GM21717 (cell line): Measurements from ENCODE around the gene SARS1.
"Not testable (repeated sequence)": the region's sequence is repeated elsewhere in the genome, so short reads cannot be mapped to it uniquely, and the experiment has no call there.

ENCODE experiments used
- ATAC-seq: cut with Tn5 transposase; IDR thresholded peaks from one replicate; pipeline ENCODE4 v1.9.1; 2021; ENCODE audit warnings: mild to moderate bottlenecking, moderate library complexity; ENCODE audit not compliant: unreplicated experiment

The SARS1 gene

DNA sequence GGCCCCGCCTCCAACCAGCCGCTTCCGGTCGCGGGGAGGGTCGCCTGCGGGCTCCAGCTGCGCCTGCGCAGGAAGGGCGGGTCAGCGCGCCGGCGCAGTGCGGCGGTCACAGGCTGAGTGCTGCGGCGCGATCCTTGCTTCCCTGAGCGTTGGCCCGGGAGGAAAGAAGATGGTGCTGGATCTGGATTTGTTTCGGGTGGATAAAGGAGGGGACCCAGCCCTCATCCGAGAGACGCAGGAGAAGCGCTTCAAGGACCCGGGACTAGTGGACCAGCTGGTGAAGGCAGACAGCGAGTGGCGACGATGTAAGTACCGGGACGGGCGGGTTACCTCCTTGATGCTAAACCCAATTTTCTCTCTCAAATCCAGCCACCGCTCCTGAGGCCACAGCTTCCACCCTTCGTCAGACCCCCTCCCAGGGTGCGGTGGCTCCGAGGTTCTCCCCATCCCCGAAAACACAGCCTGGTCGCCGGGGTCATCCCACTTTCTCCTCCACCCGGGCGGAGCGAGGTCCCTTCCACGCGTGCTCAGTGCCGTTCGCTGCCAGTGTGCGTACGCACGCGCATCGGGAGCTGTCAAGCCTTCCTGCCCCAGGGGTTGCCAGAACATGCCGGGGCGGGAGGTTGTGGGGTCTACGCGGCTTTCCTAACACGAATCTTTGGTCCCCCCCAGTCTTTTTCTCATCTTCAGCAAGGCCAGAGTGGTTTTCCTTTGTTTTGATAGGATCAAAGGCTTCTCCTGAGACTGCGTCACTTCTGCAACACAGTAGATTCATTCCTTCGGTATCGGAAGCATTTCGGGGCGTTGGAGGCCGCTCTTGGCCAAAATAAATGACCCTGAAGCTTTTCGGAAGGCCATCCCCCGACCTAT lies at the start of gene SARS1:
Gene SARS1 (plus strand): TSS at position 95 of the 870 bp plus-strand sequence. CDS start 75 bp downstream, at position 170.
- ATAC-seq: peak; percentile 65

GRCh38 chr1:109164538-109164937 lies 49.2 kb upstream of the SARS1 start:
- ATAC-seq: no peak

DNA sequence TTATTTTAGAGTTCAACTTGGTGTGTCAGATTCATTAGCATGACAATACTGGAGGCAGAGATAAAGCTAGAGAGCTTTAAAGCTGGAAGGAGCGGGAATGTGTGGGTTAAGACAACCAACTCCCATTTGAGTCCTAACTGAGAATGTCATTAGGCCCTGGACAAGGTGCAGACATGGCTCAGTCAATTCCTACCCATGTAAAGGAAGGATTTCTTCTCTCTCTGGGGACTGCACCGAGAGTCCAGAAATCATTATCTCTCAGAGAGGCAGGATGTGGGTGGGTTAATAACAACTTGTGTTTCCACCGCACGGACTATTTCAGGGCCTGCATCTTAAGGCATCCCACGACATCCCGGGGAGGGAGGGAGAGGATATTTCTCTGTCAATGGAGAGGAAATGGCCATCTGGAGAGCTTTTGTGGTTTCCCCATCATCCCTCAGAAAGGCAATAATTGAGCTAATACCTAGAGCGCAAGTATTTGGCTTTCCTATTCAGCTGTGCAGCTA lies 46.7 kb upstream of the SARS1 start:
- ATAC-seq: no peak

DNA sequence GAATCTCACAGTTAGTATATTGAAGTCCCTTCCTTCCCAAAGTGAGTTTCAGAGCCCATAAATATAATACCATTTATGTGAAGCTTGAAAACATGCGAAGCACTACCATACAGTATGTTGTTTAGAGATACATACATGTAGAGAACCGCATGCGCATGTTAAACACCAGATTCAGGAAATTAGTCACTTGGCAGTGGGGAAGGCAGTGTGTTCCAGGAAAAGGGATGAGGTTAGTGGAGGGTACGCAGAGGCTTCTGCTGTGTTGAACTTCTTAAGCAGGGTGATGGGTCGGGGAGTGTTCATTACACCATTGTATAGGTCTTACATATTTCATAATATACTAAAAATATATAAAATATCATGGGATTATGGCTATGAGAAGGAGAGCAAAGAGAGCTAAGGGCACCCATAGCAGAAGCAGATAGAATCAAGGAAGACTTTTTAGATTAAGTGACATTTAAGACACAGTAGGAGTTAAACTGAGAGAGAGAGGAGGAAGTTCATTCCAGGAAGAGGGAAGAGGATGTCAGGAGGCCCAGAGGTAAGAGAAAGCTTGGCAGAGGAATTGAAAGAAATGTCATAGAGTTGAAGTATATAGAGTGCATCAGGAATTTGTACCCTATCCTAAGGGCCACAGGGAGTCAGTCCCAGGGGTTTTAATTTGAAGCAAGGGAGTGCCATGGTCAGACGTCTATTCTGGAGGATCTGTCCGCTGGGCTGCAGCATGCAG lies 43.5 kb upstream of the SARS1 start:
- ATAC-seq: no peak

DNA sequence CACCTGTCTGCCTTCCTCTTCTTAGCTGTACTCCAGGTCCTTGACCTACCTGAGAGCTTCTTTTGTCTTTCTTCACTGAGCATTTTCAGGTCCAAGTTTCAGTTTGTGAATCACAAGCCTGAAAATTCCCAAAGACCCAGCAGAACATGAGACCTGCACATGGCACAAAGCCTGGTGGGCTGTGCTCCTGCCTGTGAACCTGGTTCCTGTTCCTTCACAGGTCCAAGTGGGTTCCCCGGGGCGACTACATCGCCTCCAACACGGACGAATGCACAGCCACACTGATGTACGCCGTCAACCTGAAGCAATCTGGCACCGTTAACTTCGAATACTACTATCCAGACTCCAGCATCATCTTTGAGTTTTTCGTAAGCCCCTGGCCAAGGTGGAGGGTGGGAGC lies 42.1 kb upstream of the SARS1 start:
- no peak for ATAC-seq

GRCh38 chr1:109176349-109176748 lies 37.4 kb upstream of the SARS1 start:
- ATAC-seq: not testable (repeated sequence)

DNA sequence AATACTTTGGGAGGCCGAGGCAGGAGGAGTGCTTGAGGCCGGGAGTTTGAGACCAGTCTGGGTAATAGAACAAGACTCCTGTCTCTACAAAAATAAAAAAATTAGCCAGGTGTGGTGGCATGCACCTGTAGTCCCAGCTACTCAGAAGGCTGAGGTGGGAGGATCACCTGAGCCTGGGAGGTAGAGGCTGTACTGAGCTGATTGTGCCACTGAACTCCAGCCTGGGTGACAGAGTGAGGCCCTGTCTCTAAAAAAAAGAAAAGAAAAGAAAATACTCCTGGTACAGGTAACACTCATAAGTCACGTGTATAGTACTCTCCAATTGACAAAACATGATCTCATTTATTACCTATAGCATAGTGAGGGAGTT lies 33.0 kb upstream of the SARS1 start:
- not testable (repeated sequence) for ATAC-seq

- ATAC-seq: no peak
Observed at GRCh38 chr1:109181085-109181806, 32.5 kb upstream of the SARS1 start.

DNA sequence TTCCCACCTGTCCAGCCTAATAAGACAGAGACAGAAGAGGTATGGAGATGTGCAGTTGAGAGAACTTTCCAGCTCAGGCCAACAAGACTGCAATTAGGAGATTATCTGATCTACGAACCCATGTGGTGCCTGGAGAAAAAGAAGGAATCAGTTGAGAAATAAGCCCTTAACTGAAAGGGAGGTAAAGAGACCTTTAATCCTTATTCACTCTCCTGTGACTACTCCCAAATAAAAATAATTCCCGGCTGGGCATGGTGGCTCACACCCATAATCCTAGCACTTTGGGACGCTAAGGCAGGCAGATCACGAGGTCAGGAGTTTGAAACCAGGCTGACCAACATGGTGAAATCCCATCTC lies 31.9 kb upstream of the SARS1 start:
- no peak for ATAC-seq

DNA sequence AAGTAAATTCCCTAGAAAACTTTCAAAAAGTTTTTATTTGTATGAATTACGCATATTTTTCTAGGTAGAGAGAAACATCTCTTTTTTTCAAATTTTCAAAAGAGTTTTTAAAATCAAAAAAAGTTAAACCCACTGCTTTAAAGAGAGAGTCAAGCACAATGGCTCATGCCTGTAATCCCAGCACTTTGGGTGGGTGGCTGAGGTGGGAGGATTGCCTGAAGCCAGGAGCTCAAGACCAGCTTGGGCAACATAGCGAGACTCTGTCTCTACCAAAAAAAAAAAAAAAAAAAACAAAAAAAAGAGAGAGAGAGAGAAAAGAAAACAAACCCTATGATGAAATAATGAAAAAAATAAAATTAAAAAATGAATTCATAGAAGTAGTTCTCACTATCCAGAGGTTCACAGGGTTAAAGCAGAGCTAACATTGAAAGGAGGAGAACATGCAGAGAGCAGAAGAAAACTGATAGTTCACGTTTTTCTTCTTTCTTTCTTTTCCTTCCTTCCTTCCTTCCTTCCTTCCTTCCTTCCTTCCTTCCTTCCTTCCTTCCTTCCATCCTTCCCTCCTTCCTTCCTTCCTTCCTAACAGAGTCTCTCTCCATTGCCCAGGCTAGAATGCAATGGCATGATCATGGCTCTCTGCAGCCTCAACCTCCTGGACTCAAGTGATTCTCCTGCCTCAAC lies 30.5 kb upstream of the SARS1 start:
- no peak for ATAC-seq

- no peak for ATAC-seq
Observed at GRCh38 chr1:109184687-109185086, 29.0 kb upstream of the SARS1 start.

- ATAC-seq: no peak
Observed at GRCh38 chr1:109185357-109185756, 28.4 kb upstream of the SARS1 start.

DNA sequence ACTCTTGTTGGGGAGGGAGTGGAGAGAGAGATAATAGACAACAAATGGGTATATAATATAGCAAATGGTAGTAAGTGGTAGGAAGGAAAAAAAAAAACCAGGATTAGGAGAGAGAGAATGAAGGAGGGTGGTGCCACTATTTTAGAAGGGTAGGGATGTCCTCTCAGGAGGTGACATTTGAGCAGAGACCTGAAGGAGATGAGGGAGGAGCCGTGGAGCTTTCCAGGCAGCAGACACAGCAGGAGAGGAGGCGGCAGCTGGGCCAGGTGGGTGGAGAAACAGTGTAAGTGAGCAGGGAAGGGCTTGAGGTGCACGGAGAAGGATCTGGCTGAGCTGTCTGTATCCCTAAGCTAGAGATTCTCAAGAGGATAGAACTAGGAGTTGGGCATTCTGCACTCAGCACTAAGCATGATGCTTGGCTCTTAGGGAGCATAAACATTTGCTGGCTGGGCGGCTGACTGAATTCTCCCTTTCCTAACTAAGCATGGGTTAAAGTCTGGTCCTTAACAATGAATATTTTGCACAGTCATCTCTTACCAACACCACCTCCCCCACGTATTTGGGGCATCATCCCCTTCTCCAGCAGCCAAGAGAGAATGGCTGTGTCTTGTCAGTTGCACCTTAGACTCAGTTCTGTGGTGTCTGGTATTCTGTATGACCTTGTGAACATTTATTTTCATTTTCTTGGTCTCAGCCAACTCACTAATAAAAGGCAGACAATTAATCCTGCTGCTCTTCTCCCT lies 27.6 kb upstream of the SARS1 start:
- no peak for ATAC-seq

DNA sequence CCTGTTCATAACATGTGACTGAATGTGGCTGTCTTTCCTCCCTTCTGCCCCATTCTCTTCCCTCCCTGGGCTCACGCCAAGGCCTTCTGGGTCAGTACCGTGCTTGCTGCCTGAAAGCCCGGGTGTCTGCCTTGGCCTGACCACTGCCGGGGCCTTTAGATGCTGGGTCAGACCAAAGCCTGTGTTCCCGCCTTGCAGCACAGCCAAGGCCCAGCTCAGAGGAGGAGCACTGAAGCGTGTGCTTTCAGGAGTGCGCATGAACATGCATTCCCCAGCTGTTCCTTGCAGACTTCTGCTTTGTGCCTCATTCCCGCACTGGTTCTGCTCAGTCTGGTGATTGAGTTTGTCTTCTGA lies 27.0 kb upstream of the SARS1 start:
- ATAC-seq: no peak

GRCh38 chr1:109187127-109187526 lies 26.6 kb upstream of the SARS1 start:
- ATAC-seq: no peak

- ATAC-seq: no peak
Observed at GRCh38 chr1:109188200-109188599, 25.5 kb upstream of the SARS1 start.

DNA sequence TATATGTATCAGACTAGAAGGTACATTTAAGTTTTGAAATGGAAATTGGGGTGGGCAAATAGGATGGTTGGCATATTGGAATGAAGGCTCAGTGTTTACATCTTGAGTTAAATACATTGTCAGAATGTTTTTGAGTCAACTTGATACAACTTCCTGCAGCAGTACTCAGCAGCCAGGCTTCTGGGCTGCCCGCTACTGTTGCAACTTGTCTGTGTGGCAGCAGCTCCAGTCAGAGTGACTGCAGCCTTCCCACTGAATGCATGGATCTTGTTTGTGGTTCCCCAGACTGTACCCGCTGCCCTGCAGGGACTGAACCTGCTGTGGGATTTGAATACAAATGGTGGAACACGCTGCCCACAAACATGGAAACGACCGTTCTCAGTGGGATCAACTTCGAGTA lies 24.9 kb upstream of the SARS1 start:
- ATAC-seq: no peak

GRCh38 chr1:109190189-109190588 lies 23.5 kb upstream of the SARS1 start:
- no peak for ATAC-seq

DNA sequence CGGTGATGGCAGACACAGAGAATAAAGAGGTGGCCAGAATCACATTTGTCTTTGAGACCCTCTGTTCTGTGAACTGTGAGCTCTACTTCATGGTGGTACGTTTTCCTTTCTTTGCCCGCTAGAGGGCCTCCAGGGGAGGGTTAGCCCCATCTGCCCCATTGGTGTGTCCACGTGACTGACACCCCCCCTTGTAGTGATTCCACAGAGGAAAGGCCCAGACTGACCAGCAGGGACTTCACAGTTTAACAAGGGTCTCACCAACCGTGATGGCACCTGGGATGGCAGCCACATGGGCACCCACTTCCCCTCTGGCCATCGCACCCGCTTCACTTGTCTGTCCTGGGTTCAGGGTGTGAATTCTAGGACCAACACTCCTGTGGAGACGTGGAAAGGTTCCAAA lies 22.3 kb upstream of the SARS1 start:
- no peak for ATAC-seq

DNA sequence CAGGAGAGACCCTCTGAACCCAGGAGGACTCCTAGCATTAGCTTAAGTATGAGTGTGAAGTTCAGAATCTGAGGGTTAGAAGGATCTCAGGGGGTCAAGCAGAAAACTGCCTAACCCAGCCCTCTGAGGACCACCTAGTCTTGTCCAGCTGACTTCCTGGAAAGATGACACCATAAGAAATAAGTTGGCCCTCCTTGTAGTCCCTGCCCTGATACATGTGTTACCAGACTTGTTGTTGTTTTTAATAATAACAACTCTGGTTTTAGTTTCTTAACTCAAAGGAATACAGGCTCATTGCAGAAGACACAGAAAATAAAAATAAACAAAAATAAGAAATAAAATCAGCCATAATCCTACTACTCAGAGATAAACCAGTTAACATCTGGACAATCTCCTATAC lies 21.8 kb upstream of the SARS1 start:
- ATAC-seq: no peak
